HG03439 (cell line): ENCODE data around the gene AHRR.
A peak's percentile ranks its signal among the peaks of the same experiment; 100 is the strongest.
"Not testable (repeated sequence)": the region's sequence is repeated elsewhere in the genome, so short reads cannot be mapped to it uniquely, and the experiment has no call there.

Experiments used
- ATAC-seq: cut with Tn5 transposase; IDR thresholded peaks from one replicate; pipeline ENCODE4 v1.9.1; 2021; ENCODE audit warnings: mild to moderate bottlenecking, moderate library complexity; ENCODE audit not compliant: unreplicated experiment

The AHRR gene

DNA sequence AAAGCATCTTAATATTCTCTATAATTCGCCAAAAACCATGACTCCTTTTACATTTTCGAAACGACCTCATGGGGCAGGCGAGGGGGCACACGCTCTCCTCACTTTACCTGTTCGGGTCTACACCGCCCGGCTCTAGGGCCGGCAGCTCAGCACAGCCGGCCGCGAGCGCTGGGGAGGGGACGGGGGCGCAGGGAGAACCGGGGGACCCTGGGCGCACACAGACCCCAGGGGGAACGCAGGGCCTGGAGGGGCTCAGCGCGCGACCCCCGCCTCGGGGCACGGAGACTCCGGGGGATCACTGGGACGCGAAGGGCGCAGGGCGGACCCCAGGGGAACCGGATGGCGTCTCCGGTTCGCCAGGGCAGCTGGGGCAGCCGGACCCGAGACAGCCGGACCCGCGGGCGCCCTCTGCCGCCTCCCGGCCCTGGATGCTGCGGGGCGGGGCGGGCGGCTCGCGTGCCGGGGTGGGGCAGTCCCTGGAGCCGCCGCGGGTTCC lies at the start of gene AHRR:
Gene AHRR (plus strand): TSS at position 485 of the 496 bp plus-strand sequence. CDS start 22,189 bp downstream, outside the sequence.
- peak; percentile 39 for ATAC-seq

DNA sequence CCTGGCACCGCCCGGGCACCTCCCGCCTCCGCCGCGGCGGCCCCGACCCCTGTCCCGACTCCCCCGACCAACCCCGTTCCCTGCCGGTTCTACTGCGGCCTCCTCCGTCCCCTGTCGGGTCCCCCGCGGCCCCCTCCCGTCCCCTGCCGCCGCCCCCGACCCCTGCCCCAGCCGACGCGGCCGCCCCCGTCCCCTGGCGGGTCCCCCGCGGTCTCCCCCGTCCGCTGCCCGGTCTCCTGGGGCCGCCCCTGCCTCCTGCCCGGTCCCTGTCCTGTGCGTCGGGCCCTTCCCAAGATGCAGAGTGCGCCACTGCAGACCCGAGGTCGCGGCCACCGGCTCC lies 49.7 kb upstream of the AHRR start:
- ATAC-seq: not testable (repeated sequence)

DNA sequence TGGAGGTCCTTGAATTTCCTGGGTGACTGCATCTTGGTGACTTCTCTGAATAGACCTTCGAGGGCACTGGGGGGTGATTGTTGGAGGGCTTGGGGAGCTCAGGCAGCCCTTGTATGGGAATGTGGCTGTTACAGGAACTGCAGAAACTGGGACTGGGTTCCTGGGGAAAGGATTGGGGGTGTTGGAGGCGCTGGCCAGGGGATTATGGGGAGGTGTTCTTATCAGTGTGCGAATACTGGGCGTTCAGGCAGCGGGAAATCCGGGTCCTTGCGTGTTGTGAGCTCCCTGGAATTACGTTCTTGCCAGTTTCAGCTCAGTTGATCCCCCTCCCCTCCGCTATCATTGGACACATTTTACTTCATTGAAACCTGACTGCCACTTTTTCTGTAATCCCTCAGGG lies 48.4 kb upstream of the AHRR start:
- ATAC-seq: not testable (repeated sequence)

DNA sequence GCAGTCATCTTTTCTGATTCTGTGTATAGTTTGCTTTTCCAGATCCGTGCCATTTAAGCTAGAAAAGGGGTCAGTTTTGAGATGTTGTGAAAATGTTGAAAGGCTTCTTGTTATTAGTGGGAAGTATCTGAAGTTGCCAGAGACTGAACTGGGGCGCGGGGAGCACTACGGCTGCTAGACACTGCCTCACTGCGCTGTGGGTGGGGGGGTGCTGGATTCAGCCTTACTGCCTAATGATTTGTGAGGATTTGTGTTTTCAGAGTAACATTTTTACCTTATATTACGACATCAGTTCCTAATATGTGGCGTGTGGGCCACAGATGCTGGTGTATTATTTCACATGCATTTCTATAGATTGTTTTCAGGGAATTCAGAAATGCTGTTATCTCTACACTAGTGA lies 48.0 kb upstream of the AHRR start:
- not testable (repeated sequence) for ATAC-seq

- ATAC-seq: not testable (repeated sequence)
Observed at GRCh38 chr5:274346-274745, 47.2 kb upstream of the AHRR start.

DNA sequence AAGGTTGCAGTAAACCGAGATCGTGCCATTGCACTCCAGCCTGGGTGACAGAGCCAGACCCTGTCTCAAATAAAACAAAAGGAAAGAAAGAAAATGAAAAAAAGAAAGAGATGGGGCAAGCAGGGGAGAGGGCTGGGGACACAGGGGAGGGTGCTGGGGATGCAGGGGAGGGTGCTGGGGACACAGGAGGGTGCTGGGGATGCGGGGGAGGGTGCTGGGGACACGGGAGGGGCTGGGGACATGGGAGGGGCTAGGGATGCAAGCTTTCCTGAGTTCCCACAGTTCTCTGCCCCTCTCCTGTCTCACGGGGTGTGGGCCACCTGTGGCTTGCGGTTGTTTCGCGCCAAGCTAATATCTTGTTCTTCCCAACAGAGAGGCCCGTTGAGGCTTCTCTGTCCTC lies 42.9 kb upstream of the AHRR start:
- ATAC-seq: no peak

DNA sequence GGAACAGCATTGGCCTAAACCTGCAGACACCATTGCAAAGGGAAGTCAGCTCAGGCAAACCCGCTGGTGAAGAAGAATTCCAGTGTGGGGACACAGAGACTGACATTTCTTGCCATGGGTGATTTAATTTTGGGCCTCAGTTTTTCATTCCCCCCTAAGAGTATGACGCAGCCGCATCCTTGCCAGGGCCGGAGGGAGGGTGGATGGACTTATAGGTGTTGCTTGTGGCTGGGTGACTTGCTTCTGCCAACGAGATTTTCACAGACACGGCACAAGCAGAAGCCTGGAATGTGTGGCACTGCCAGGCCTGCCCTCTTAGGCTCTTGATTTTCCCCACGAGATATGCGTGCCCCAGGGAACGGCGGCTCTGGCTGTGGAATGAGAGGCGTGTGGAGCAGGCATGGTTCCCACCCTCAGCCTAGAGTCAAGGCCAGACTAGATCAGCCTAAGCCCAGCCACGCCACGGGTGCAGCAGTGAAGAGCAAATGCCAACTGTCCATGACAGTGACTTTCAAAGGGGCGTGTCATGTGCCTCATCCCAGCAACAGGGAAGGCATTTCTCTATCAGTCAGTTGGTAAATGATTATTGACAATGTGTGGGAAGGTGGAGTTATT lies 42.4 kb upstream of the AHRR start:
- ATAC-seq: not testable (repeated sequence)

DNA sequence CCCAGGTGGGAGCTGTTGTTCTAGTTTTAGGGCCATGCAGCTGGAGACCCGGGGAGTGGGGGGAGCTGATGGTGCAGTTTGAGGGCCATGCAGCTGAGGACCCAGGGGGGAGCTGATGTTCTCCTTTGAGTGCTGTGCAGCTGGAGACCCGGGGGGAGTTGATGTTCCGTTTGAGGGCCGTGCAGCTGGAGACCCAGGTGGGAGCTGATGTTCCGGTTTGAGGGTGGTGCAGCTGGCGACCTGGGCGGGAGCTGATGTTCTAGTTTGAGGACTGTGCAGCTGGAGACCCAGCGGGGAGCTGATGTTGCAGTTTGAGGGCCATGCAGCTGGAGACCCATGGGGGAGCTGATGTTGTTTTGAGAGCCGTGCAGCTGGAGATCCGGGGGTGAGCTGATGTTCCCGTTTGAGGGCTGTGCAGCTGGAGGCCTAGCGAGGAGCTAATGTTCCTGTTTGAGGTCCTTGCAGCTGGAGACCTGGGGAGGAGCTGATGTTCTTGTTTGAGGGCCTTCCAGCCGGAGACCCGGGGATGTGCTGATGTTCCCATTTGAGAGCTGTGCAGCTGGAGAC lies 35.4 kb upstream of the AHRR start:
- ATAC-seq: no peak

DNA sequence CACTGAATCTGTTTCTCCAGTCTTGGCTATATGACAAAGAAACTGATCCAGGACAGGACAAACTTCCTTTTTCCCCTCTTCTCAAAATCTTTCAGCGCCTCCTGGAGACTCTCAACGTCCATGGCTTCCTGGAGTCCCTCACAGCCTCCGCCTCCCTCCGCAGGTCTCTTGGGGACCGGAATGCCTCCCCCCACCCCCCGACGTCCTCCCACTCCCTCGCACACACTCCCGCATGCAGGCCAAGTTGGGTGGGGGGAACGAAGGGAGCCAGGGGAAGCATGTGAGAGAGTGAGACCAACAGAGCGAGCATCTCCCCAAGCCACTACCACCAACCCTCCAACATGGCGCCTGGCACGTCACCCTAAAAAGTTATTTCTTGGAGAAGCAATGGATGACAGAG lies 31.3 kb upstream of the AHRR start:
- not testable (repeated sequence) for ATAC-seq

- not testable (repeated sequence) for ATAC-seq
Observed at GRCh38 chr5:291345-291744, 30.2 kb upstream of the AHRR start.

- not testable (repeated sequence) for ATAC-seq
Observed at GRCh38 chr5:294788-295187, 26.7 kb upstream of the AHRR start.

GRCh38 chr5:296207-296606 lies 25.3 kb upstream of the AHRR start:
- not testable (repeated sequence) for ATAC-seq

DNA sequence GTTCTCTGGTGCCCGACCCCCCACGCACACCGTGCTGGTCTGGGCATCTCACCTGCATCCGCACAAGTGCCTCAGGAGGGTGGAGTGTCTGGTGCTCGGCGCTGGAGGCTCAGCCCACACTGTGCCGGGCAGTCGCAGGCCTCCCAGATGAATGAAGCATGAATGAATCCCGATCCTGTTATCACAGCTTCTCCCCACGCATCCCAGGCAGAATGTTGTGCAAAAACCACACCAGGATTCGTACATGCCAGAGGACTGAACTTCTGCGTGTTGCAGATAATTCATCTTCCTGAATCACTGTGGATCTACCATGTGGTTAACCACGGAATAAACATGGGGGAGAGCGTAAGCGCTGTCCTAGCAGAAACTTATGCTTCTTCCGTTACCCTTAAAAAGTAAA lies 24.6 kb upstream of the AHRR start:
- not testable (repeated sequence) for ATAC-seq

DNA sequence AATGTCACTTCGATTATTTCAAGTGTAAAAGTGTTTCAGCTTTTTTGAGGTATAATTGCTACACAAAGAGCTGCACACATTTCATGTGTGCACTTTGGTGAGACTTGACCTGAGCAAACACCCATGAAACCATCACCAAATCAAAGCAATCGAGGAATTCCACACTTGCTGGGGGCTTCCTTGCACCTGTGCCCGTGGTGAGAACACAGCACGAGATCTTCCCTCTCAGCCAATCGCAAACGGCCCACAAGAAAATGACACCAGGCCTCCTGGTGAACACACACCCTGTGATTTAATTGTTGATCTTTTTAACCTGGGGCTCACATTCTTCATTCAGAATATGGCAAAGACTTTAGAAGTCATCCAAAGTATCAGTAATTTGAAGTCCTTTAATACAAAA lies 24.1 kb upstream of the AHRR start:
- ATAC-seq: not testable (repeated sequence)

DNA sequence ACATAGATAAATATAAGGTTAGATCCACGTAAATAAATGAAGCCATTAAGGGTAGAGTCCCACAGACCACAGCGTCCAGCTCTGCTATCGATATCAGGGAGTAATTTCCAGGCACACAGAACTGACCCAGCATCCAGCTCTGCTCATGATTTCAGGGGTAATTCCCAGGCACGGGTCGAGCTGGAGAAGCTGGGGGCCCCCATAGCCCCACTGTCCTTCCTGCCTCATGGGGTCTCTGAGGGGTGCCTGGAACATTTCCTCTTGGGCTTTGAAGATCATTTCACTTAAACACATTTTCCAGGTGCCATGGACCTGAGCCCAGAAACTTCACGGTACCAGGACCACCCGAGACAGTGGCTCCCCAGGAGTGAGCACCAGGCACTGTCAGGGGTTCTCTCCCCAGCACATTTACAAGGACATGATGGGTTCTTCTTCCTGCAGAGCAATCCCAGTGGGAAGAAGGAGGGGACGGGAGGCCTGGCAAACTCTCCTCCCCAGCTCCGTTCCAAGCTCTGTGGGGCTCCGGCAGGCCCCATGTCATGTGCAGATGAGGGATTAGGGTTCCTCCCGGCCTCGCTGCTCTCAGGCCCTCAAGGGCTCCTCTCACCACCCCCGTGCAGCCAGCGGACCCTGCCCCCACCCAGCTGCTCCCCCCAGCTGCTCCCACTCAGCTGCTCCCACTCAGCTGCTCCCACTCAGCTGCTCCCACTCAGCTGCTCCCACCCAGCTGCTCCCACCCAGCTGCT lies 23.4 kb upstream of the AHRR start:
- not testable (repeated sequence) for ATAC-seq

DNA sequence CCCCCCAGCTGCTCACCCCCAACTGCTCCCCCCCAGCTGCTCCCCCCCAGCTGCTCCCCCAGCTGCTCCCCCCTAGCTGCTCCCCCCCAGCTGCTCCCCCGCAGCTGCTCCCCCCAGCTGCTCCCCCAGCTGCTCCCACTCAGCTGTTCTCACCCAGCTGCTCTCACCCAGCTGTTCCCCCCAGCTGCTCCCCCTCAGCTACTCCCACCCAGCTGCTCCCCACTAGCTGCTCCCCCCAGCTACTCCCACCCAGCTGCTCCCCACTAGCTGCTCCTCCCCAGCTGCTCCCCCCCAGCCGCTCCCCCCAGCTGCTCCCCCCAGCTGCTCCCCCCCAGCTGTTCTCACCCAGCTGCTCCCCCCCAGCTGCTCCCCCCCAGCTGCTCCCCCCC lies 22.8 kb upstream of the AHRR start:
- no peak for ATAC-seq

DNA sequence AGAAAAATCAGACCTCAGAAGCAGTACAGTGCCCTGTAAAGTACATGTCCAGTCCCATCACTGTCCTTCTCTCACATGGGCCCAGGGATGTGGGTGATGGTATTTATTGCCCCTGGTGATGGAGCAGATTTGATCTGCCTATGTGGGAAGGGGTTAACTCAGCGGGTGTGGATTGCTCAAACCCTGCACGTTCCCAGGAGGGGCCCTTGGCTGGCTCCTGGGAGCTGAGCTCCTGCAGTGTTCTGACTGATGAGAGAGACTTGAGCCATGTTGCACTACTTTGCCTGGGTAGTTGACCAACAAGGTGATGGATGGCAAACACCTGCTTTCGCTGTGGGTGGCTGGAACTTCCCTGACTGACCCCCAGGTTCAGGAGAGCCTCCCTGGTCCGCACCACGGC lies 21.6 kb upstream of the AHRR start:
- ATAC-seq: not testable (repeated sequence)

DNA sequence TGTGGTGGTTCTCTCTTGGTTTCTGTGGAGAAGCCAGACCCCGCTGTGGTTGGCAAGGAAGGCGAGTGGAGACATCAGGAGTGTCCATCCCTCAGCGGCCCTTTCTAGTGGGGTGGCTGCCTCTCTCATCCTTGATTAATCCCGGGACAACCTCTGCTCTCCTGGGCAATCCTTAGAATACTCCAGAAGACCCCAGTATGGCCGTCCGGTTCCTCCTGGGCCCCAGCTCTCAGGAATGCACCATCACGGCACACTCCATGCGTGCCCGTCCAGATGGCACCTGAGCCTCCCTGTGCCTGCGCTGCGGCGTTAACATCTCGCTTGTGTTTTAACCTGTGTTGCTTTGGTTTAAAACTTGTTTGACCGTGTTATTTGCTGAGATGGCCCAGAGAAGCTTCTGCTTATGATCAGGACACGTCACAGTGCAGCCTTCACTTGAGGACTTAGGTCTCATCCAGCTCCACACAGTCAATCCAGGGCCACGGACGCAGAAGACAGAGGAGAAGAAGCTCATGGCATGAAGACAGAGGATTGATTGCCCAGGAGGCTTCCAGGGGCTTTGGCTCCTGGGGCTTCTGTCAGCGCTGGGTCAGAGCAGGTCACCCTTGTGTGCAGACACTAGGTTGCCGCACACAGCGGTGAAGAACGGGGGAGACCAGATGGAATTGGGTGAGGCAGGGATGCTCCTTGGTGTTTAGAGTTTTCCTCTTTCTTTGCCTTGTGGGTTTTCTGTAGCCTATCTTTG lies 20.7 kb upstream of the AHRR start:
- ATAC-seq: not testable (repeated sequence)

DNA sequence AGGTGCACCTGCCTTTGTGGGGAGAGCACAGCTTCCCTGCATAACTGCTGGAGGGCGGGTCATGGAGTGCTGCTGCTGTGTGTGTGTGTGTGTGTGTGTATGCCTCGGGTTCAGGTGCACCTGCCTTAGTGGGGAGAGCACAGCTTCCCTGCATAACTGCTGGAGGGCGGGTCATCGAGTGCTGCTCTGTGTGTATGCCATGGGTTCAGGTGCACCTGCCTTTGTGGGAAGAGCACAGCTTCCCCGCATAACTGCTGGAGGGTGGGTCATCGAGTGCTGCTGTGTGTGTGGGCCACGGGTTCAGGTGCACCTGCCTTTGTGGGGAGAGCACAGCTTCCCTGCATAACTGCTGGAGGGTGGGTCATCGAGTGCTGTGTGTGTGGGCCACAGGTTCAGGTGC lies 19.1 kb upstream of the AHRR start:
- not testable (repeated sequence) for ATAC-seq

GRCh38 chr5:302966-303365 lies 18.5 kb upstream of the AHRR start:
- no peak for ATAC-seq

GRCh38 chr5:303741-304140 lies 17.8 kb upstream of the AHRR start:
- not testable (repeated sequence) for ATAC-seq
